WERI-Rb-1 (cell line): ENCODE data around the gene FCN3.
A peak's percentile ranks its signal among the peaks of the same experiment; 100 is the strongest.

Source experiments
- DNase-seq: peaks from one replicate; pipeline ENCODE4 v3.0.0-alpha.2; 2020
- H3K27ac ChIP-seq: fragments of 250-450 bp; sonication (Bioruptor Pico); 2 replicates; pipeline ENCODE4 v1.5.1; 2020; ENCODE audit warnings: mild to moderate bottlenecking, moderate library complexity
- H3K27me3 ChIP-seq: fragments of 250-450 bp; sonication (Bioruptor Pico); 2 replicates; pipeline ENCODE4 v1.5.1; 2021; ENCODE audit warnings: mild to moderate bottlenecking, low read depth, moderate library complexity; ENCODE audit not compliant: insufficient read depth, severe bottlenecking
- H3K36me3 ChIP-seq: fragments of 250-450 bp; sonication (Bioruptor Pico); 2 replicates; pipeline ENCODE4 v1.5.1; 2020; ENCODE audit warnings: mild to moderate bottlenecking, moderate library complexity
- H3K4me3 ChIP-seq: 2 replicates; pipeline ENCODE4 v1.5.1; 2011; ENCODE audit warnings: low read depth, mild to moderate bottlenecking, control low read depth, low read length
- H3K9me3 ChIP-seq: fragments of 250-450 bp; sonication (Bioruptor Pico); 2 replicates; pipeline ENCODE4 v1.5.1; 2021; ENCODE audit warnings: mild to moderate bottlenecking, moderate library complexity; ENCODE audit not compliant: severe bottlenecking
- TF ChIP-seq, protein P1 (sequence below): IDR thresholded peaks from 2 replicates; pipeline ENCODE4 v1.5.1; 2011; ENCODE audit warnings: low read depth, mild to moderate bottlenecking, control low read depth, inconsistent platforms, low read length

FCN3 gene

DNA sequence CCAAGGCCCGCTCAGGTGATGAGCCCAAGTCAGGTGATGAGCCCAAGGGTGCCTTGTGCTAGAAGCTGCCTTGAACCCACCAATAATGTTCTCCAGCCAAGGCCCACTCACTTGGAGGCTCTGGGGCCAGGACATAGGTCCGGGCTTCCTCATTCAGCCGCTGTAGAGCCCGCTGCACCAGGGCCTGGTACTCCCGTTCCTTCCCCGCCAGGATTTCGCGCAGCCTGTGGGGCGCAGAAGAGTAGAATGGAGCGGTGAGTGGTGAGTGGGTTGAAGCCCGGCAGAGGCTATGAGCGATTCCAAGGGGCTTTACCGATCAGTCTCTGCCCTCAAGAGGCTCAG, 18.4 kb downstream of the FCN3 start:
- Histone ChIP-seq H3K27me3 (no peaks in the 10 kb centered on the region), H3K4me3 (no peak overlapping the region)
- TF ChIP-seq, protein P1, sequence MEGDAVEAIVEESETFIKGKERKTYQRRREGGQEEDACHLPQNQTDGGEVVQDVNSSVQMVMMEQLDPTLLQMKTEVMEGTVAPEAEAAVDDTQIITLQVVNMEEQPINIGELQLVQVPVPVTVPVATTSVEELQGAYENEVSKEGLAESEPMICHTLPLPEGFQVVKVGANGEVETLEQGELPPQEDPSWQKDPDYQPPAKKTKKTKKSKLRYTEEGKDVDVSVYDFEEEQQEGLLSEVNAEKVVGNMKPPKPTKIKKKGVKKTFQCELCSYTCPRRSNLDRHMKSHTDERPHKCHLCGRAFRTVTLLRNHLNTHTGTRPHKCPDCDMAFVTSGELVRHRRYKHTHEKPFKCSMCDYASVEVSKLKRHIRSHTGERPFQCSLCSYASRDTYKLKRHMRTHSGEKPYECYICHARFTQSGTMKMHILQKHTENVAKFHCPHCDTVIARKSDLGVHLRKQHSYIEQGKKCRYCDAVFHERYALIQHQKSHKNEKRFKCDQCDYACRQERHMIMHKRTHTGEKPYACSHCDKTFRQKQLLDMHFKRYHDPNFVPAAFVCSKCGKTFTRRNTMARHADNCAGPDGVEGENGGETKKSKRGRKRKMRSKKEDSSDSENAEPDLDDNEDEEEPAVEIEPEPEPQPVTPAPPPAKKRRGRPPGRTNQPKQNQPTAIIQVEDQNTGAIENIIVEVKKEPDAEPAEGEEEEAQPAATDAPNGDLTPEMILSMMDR, result no peak

DNA sequence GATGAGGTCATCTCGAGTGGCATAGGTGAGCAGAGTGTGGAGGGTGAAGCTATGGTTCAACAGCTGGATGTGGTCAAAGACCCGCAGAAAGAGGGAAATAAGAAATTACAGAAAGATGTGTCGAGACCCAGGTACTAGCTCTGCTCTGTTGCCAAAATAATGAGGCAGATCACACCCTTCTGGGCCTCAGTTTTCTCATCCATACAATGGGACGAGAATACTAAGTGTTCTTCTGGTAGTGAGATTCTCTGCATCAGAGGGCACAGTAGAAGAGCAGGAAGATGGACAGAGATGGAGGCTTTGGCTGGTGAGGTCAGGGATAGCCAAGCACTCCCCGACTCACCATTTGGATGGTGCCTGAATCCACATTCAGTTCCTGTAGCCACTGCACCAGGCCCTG, 18.9 kb downstream of the FCN3 start:
- Histone ChIP-seq H3K4me3 (no peak overlapping the region), H3K36me3 (peaks cover 11% of the 10 kb centered on the region), H3K27me3 (no peaks in the 10 kb centered on the region), H3K9me3 (no peaks in the 10 kb centered on the region), H3K27ac (no peak overlapping the region)
- TF ChIP-seq, protein P1, result no peak
- no peak for DNase-seq

More for the DNA sequence above, 18.4 kb downstream of the FCN3 start:
- no peak for DNase-seq
- no peaks in the 10 kb centered on the region for H3K9me3 ChIP-seq
- H3K36me3 ChIP-seq, result peaks cover 11% of the 10 kb centered on the region
- H3K27ac ChIP-seq, result no peak overlapping the region

DNA sequence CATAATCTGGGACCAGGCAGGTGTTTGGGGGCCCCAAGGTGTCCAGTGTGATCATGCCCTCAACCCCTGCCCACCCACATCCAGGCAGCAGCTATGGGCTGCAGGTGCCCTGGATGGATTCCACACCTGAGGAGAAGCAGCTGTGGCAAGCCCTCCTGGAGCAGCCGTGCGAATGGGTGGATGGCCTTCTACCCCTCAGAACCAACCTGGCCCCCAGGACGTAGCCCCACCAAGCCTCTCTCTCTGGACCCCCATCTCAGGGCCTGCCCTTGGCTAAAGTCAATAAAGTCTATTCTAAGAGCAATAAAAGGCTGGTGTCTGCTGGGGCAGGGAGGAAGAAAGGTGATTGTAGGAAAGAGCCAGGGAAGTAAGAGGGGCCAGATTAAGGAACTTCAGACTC, 21.0 kb downstream of the FCN3 start:
- TF ChIP-seq, protein P1, result no peak
- no peaks in the 10 kb centered on the region for H3K27me3 ChIP-seq
- DNase-seq, result no peak
- H3K4me3 ChIP-seq, result no peak overlapping the region
- no peaks in the 10 kb centered on the region for H3K9me3 ChIP-seq
- peaks cover 11% of the 10 kb centered on the region for H3K36me3 ChIP-seq
- H3K27ac ChIP-seq, result no peak overlapping the region

DNA sequence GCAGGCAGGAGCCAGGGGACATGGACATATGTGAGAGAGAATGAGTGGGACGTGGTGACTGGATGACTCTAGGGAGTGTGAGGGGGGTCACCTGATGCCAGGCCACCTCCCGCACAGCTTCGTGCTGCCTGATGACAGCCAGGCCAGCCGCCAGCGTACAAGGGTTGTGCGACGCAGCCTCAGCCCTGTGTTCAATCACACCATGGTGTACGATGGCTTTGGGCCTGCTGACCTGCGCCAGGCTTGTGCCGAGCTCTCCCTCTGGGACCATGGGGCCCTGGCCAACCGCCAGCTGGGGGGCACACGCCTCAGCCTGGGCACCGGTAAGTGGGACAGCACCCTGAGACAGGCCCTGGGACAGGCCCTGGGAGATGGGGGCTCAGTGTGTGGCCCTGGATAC, 21.5 kb downstream of the FCN3 start:
- Histone ChIP-seq H3K36me3 (peaks cover 11% of the 10 kb centered on the region), H3K27ac (no peak overlapping the region), H3K27me3 (no peaks in the 10 kb centered on the region), H3K9me3 (no peaks in the 10 kb centered on the region), H3K4me3 (no peak overlapping the region)
- DNase-seq, result no peak
- TF ChIP-seq, protein P1, result no peak

DNA sequence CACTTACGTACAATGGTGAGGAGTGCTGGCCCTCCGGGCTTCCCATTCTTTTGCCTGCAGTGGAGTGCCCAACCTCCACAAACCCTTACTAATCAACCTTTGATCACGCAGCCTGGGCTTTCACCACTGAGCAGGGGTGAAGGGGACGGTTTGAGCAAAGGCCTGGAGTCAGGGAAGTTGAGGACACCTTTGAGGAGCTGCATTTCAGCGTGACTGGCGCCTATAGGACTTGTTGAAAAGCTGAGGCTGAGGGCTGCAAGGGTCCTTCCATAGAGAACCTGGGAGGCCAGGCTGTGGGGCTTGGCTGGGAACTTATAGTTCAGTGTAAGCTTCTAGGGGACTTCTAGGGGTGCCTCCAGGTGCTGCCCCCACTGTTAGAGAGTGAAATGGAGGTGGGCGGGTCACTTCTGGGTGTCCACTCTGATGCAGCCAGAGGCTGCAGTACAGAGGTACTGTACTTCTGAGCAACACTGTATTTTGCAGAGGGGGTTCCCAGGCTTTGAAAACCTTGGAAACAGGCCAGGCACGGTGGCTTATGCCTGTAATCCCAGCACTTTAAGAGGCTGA, 23.0 kb downstream of the FCN3 start:
- Histone ChIP-seq H3K27ac (peak overlapping the region; percentile 51), H3K27me3 (no peaks in the 10 kb centered on the region), H3K36me3 (peaks cover 15% of the 10 kb centered on the region), H3K4me3 (no peak overlapping the region), H3K9me3 (no peaks in the 10 kb centered on the region)
- peak; percentile 62 for DNase-seq
- TF ChIP-seq, protein P1, result no peak
